GM12891 (cell line): Measurements from ENCODE around the gene SMARCC1.

Experiments used
- PAX5 ChIP-seq: IDR thresholded peaks from 2 replicates; pipeline ENCODE4 v1.6.1; 2011; ENCODE audit warnings: low read length, moderate library complexity, mild to moderate bottlenecking; ENCODE audit not compliant: insufficient read depth, severe bottlenecking
- POLR2A ChIP-seq: IDR thresholded peaks from 2 replicates; pipeline ENCODE4 v1.6.1; 2011; ENCODE audit warnings: low read depth, low read length, control low read depth
- POLR2AphosphoS5 ChIP-seq: IDR thresholded peaks from 2 replicates; pipeline ENCODE4 v1.6.1; 2011; ENCODE audit warnings: low read depth, low read length, control low read depth
- POU2F2 ChIP-seq: IDR thresholded peaks from 2 replicates; pipeline ENCODE4 v1.6.1; 2011; ENCODE audit warnings: low read depth, mild to moderate bottlenecking, control low read depth, low read length, moderate library complexity
- TAF1 ChIP-seq: IDR thresholded peaks from 2 replicates; pipeline ENCODE4 v1.6.1; 2011; ENCODE audit warnings: low read depth, low read length, control low read depth

- TF ChIP-seq POU2F2 (no peak), POLR2AphosphoS5 (no peak), POLR2A (no peak), TAF1 (no peak), PAX5 (no peak)
Measured at GRCh38 chr3:47758261-47759025, 23.2 kb downstream of the SMARCC1 start.
